GM21526 (cell line): ENCODE data around the gene SYNE3.

Source experiments
- ATAC-seq: cut with Tn5 transposase; IDR thresholded peaks from one replicate; pipeline ENCODE4 v1.9.1; 2021; ENCODE audit warnings: moderate library complexity; ENCODE audit not compliant: unreplicated experiment, low FRiP score

The SYNE3 gene

GRCh38 chr14:95541932-95542930 lies 25.8 kb upstream of the SYNE3 start:
- ATAC-seq = no peak

- ATAC-seq = no peak
These were observed 24.9 kb upstream of the SYNE3 start for GRCh38 chr14:95541346-95541745.

- ATAC-seq = no peak
These were observed 23.9 kb upstream of the SYNE3 start for GRCh38 chr14:95540236-95540855.

- ATAC-seq = no peak
These were observed 22.5 kb upstream of the SYNE3 start for GRCh38 chr14:95538801-95539509.

- no peak for ATAC-seq
These were observed 21.0 kb upstream of the SYNE3 start for GRCh38 chr14:95537298-95538089.

GRCh38 chr14:95536671-95537070 lies 20.2 kb upstream of the SYNE3 start:
- ATAC-seq = no peak

GRCh38 chr14:95536036-95536593 lies 19.7 kb upstream of the SYNE3 start:
- no peak for ATAC-seq

GRCh38 chr14:95535226-95536021 lies 19.0 kb upstream of the SYNE3 start:
- ATAC-seq = peak; percentile 1

GRCh38 chr14:95534299-95535225 lies 18.1 kb upstream of the SYNE3 start, which contains the start of gene GLRX5:
Gene GLRX5, plus strand, starts transcription at chr14:95535050. Its CDS starts 40 bp downstream, at chr14:95535090.
- peak; percentile 89 for ATAC-seq

GRCh38 chr14:95533822-95534221 lies 17.4 kb upstream of the SYNE3 start:
- ATAC-seq = no peak

GRCh38 chr14:95533391-95533821 lies 17.0 kb upstream of the SYNE3 start:
- ATAC-seq = no peak

GRCh38 chr14:95531969-95532368 lies 15.5 kb upstream of the SYNE3 start:
- ATAC-seq = no peak

- no peak for ATAC-seq
These were observed 15.0 kb upstream of the SYNE3 start for GRCh38 chr14:95531473-95531872.

- ATAC-seq = no peak
These were observed 14.2 kb upstream of the SYNE3 start for GRCh38 chr14:95530473-95531276.

GRCh38 chr14:95529216-95529615 lies 12.8 kb upstream of the SYNE3 start:
- ATAC-seq = no peak

GRCh38 chr14:95527387-95528002 lies 11.0 kb upstream of the SYNE3 start:
- no peak for ATAC-seq
